ENCODE measurements around the gene TEKT3. TPM values are rescaled to one million over a fixed set of nuclear protein-coding genes. Genes with fewer than 3 reads are reported as not detected.

TEKT3 gene
- total RNA-seq, 1 donor = 0.36 TPM

GRCh38 chr17:15311996-15312395, 29.4 kb downstream of the TEKT3 start:
- Histone ChIP-seq H3K4me3 (ENCODE audit: insufficient read depth, low read length) (no peak overlapping the region), H3K27me3 (ENCODE audit: insufficient read depth, low read length) (peaks cover 24% of the 10 kb centered on the region), H3K79me2 (ENCODE audit: insufficient read depth, low read length) (no peaks in the 10 kb centered on the region), H3K4me2 (ENCODE audit: insufficient read depth, low read length) (no peak overlapping the region), H4K20me1 (ENCODE audit: insufficient read depth, low read length) (no peaks in the 10 kb centered on the region), H3K4me1 (ENCODE audit: insufficient read depth, low read length) (peaks cover 2% of the 10 kb centered on the region), H2AFZ (ENCODE audit: low read length) (no peak overlapping the region), H3K9me3 (ENCODE audit: low read depth, low read length) (no peaks in the 10 kb centered on the region), H3K36me3 (ENCODE audit: insufficient read depth, low read length) (no peaks in the 10 kb centered on the region), H3K27ac (ENCODE audit: low read depth, low read length) (no peak overlapping the region)
- no peak for TF ChIP-seq CTCF (IDR thresholded peaks at IDR 0.05; ENCODE audit: extremely low read depth, low read depth, low read length)
- no peak for DNase-seq (ENCODE audit: insufficient read length, low spot score, missing footprints)

- no peak for DNase-seq (ENCODE audit: insufficient read length, low spot score, missing footprints)
- no peak overlapping the region for H3K4me2 ChIP-seq (ENCODE audit: insufficient read depth, low read length)
- H3K4me3 ChIP-seq (ENCODE audit: insufficient read depth, low read length) = no peak overlapping the region
- peaks cover 13% of the 10 kb centered on the region for H3K27me3 ChIP-seq (ENCODE audit: insufficient read depth, low read length)
- peaks cover 16% of the 10 kb centered on the region for H3K4me1 ChIP-seq (ENCODE audit: insufficient read depth, low read length)
- H3K79me2 ChIP-seq (ENCODE audit: insufficient read depth, low read length) = no peaks in the 10 kb centered on the region
- no peaks in the 10 kb centered on the region for H3K36me3 ChIP-seq (ENCODE audit: insufficient read depth, low read length)
- no peaks in the 10 kb centered on the region for H4K20me1 ChIP-seq (ENCODE audit: insufficient read depth, low read length)
- no peaks in the 10 kb centered on the region for H3K9me3 ChIP-seq (ENCODE audit: low read depth, low read length)
- no peak for TF ChIP-seq CTCF (IDR thresholded peaks at IDR 0.05; ENCODE audit: extremely low read depth, low read depth, low read length)
- H2AFZ ChIP-seq (ENCODE audit: low read length) = no peak overlapping the region
- H3K27ac ChIP-seq (ENCODE audit: low read depth, low read length) = no peak overlapping the region
Measured at GRCh38 chr17:15309793-15310192, 31.6 kb downstream of the TEKT3 start.

GRCh38 chr17:15309236-15309635, 32.2 kb downstream of the TEKT3 start:
- no peak for TF ChIP-seq CTCF (IDR thresholded peaks at IDR 0.05; ENCODE audit: extremely low read depth, low read depth, low read length)

GRCh38 chr17:15308758-15309157, 32.6 kb downstream of the TEKT3 start:
- H3K79me2 ChIP-seq (ENCODE audit: insufficient read depth, low read length) = no peaks in the 10 kb centered on the region
- no peaks in the 10 kb centered on the region for H3K9me3 ChIP-seq (ENCODE audit: low read depth, low read length)
- no peak overlapping the region for H2AFZ ChIP-seq (ENCODE audit: low read length)
- no peak overlapping the region for H3K4me3 ChIP-seq (ENCODE audit: insufficient read depth, low read length)
- no peaks in the 10 kb centered on the region for H3K36me3 ChIP-seq (ENCODE audit: insufficient read depth, low read length)
- H3K27me3 ChIP-seq (ENCODE audit: insufficient read depth, low read length) = peaks cover 9% of the 10 kb centered on the region
- no peak for TF ChIP-seq CTCF (IDR thresholded peaks at IDR 0.05; ENCODE audit: extremely low read depth, low read depth, low read length)
- no peak overlapping the region for H3K27ac ChIP-seq (ENCODE audit: low read depth, low read length)
- H4K20me1 ChIP-seq (ENCODE audit: insufficient read depth, low read length) = no peaks in the 10 kb centered on the region
- DNase-seq (ENCODE audit: insufficient read length, low spot score, missing footprints) = no peak
- peaks cover 16% of the 10 kb centered on the region for H3K4me1 ChIP-seq (ENCODE audit: insufficient read depth, low read length)
- no peak overlapping the region for H3K4me2 ChIP-seq (ENCODE audit: insufficient read depth, low read length)

More at GRCh38 chr17:15309236-15309635, 32.2 kb downstream of the TEKT3 start:
- no peak overlapping the region for H3K4me3 ChIP-seq (ENCODE audit: insufficient read depth, low read length)
- no peaks in the 10 kb centered on the region for H3K9me3 ChIP-seq (ENCODE audit: low read depth, low read length)
- H4K20me1 ChIP-seq (ENCODE audit: insufficient read depth, low read length) = no peaks in the 10 kb centered on the region
- H2AFZ ChIP-seq (ENCODE audit: low read length) = no peak overlapping the region
- H3K79me2 ChIP-seq (ENCODE audit: insufficient read depth, low read length) = no peaks in the 10 kb centered on the region
- H3K4me1 ChIP-seq (ENCODE audit: insufficient read depth, low read length) = peaks cover 16% of the 10 kb centered on the region
- DNase-seq (ENCODE audit: insufficient read length, low spot score, missing footprints) = no peak
- no peak overlapping the region for H3K27ac ChIP-seq (ENCODE audit: low read depth, low read length)
- H3K27me3 ChIP-seq (ENCODE audit: insufficient read depth, low read length) = peaks cover 9% of the 10 kb centered on the region
- no peak overlapping the region for H3K4me2 ChIP-seq (ENCODE audit: insufficient read depth, low read length)
- H3K36me3 ChIP-seq (ENCODE audit: insufficient read depth, low read length) = no peaks in the 10 kb centered on the region

All from osteoblast (primary cell).